Esophagus squamous epithelium (tissue), 5 donors: ENCODE data around the gene ERGIC2. TPM values are rescaled to one million over a fixed set of nuclear protein-coding genes. Genes with fewer than 3 reads are reported as not detected.
A peak's percentile ranks its signal among the peaks of the same experiment; 100 is the strongest.

Experiments
- DNase-seq: peaks from one replicate; lab custom pipeline; 2025; lab: John Stamatoyannopoulos, UW
- H3K27ac ChIP-seq, 4 donors: fragments of 200-600 bp; sonication (generic); one replicate each; pipeline ENCODE4 v1.5.1; 2016 to 2019; ENCODE audit warnings: mild to moderate bottlenecking in 1 of 4
- H3K27me3 ChIP-seq, 4 donors: fragments of 200-600 bp; sonication (generic); 1 replicate in 3 of 4; 2 replicates in 1 of 4; pipeline versions ENCODE4 v1.5.1 to v1.6.0; 2017 to 2021; ENCODE audit warnings: antibody characterized with exemption in 1 of 4
- H3K36me3 ChIP-seq, 3 donors: fragments of 200-600 bp; sonication (generic); one replicate each; pipeline ENCODE4 v1.5.1; 2016 to 2019
- H3K4me1 ChIP-seq, 3 donors: fragments of 200-600 bp; sonication (generic); one replicate each; pipeline ENCODE4 v1.5.1; 2017 to 2019
- H3K4me3 ChIP-seq, 4 donors: fragments of 200-600 bp; sonication (generic); 1 replicate in 3 of 4; 2 replicates in 1 of 4; pipeline ENCODE4 v1.5.1; 2016 to 2019; ENCODE audit warnings: mild to moderate bottlenecking in 2 of 4, moderate library complexity in 1 of 4
- H3K9me3 ChIP-seq, 3 donors: fragments of 200-600 bp; sonication (generic); one replicate each; pipeline ENCODE4 v1.5.1; 2016 to 2019
- POLR2A ChIP-seq, 4 donors: fragments of 450-650 bp; IDR thresholded peaks; one replicate each; pipeline ENCODE4 v1.6.1; 2017; ENCODE audit warnings: antibody characterized with exemption in 4 of 4, mild to moderate bottlenecking in 4 of 4, moderate library complexity in 3 of 4
- WGBS, 2 donors: methylation state at CpG; one replicate each; pipeline ENCODE4 v1.1.5; 2018; 5-methylcytosine and 5-hydroxymethylcytosine counted together
- intact Hi-C: fragments of 100-400 bp; cut with DNase I; formaldehyde crosslinking; loops from one replicate; pipeline ENCODE4 v1.15.0; 2022
- total RNA-seq, 4 donors: library from RNA; depleted of rRNA; stranded (reverse); fragments of >200 nt; gene quantifications; one replicate each; pipeline ENCODE4 v1.1.0, GENCODE V29; 2016
- TF ChIP-seq, protein P1 (sequence below), 6 experiments: fragments of 450-650 bp in 4 of 6; fragments of 200-600 bp in 2 of 6; sonication (generic) in 2 of 6; IDR thresholded peaks; one replicate each; pipeline ENCODE4 v1.5.1; 2016 to 2019; ENCODE audit warnings: antibody characterized with exemption in 6 of 6, mild to moderate bottlenecking in 4 of 6, moderate library complexity in 4 of 6
- donor health status: DM: yes; HTN: yes; CAD: no.

Gene ERGIC2
- 10 to 100 TPM; 48.0 to 99.0 (median 64.5) TPM for total RNA-seq

GRCh38 chr12:29380536-29381523, at the start of gene ERGIC2:
Gene ERGIC2, minus strand, starts transcription at chr12:29381172. Its CDS starts 9,539 bp downstream, at chr12:29371633.
- Histone ChIP-seq H3K36me3 (no peaks in the 10 kb centered on the region), H3K27me3 (no peaks in the 10 kb centered on the region), H3K27ac (peak within 1 kb of the TSS; percentile 95 to 97 (median 96)), H3K4me1 (peaks cover 0 to 35% (median 7%) of the 10 kb centered on the region in 3 donors), H3K9me3 (no peaks in the 10 kb centered on the region), H3K4me3 (peak within 1 kb of the TSS; percentile 80 to 98 (median 94))
- DNase-seq = peak; percentile 79
- intact Hi-C loops = no loop called here
- peak in 3 of 4 donors; percentile 50 to 74 (median 53) for TF ChIP-seq POLR2A (IDR thresholded peaks at IDR 0.05)
- TF ChIP-seq, protein P1, sequence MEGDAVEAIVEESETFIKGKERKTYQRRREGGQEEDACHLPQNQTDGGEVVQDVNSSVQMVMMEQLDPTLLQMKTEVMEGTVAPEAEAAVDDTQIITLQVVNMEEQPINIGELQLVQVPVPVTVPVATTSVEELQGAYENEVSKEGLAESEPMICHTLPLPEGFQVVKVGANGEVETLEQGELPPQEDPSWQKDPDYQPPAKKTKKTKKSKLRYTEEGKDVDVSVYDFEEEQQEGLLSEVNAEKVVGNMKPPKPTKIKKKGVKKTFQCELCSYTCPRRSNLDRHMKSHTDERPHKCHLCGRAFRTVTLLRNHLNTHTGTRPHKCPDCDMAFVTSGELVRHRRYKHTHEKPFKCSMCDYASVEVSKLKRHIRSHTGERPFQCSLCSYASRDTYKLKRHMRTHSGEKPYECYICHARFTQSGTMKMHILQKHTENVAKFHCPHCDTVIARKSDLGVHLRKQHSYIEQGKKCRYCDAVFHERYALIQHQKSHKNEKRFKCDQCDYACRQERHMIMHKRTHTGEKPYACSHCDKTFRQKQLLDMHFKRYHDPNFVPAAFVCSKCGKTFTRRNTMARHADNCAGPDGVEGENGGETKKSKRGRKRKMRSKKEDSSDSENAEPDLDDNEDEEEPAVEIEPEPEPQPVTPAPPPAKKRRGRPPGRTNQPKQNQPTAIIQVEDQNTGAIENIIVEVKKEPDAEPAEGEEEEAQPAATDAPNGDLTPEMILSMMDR (IDR thresholded peaks at IDR 0.05) = no peak
- 0 to 1% methylated on average over 25 to 30 of the region's 55 CpGs for WGBS, 2 donors

DNA sequence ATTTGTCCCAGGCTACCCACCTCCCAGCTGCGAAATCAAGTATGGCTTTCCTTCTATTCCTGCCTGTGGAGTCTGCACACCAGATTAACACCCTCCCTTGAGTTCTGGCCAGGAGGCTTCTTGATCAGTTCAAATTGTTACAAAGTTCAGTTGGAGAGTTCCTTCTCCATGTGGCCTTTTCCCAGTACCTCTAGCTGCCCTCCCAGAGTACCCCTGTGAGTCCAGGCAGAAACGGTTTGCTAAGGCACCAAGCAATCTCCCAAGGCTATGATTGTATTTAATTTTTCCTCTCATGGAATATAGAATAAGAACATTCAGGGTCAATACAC, 49.7 kb upstream of the ERGIC2 start:
- no peak for DNase-seq
- Histone ChIP-seq H3K27ac (peak overlapping the region in 1 of 4 donors; percentile 7), H3K4me1 (peaks cover 0 to 4% (median 0%) of the 10 kb centered on the region in 3 donors), H3K27me3 (no peaks in the 10 kb centered on the region), H3K4me3 (no peak overlapping the region), H3K36me3 (no peaks in the 10 kb centered on the region), H3K9me3 (no peaks in the 10 kb centered on the region)
- 83 to 92% methylated on average over 2 of the region's 2 CpGs for WGBS, 2 donors
- no peak for TF ChIP-seq POLR2A (IDR thresholded peaks at IDR 0.05)
- TF ChIP-seq, protein P1 (IDR thresholded peaks at IDR 0.05) = no peak
- intact Hi-C loops = no loop called here

DNA sequence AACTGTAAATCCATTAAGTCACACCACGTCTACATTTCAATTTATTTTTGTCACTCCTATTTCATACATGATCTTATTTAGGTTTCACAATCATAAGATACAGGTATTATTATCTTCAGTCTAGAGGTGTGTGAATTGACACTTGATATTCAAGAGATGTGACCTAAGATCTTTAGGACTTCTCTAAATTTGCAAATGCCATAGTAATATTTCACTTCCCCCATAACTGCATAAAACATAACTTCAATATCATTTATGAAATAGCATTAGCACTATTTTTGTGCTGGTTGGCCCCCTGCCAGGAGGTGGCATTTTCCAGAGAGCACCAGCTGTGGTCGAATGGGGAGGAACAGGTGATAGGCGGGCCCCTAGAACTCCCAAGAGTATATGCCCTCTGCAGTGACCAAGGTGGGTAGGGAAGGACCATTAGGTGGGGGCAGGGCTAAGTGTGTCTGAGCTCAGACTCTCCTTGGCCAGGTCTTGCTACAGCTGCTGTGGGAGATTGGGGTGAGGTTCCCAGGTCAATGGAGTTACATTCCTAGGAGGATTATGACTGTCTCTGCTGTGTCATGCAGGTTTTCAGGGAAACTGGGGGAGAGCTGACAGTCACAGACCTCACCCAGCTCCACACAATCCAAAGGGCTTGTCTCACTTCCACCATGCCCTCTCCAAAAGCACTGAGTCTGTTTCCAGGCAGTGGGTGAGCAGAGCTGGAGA, 49.2 kb upstream of the ERGIC2 start:
- Histone ChIP-seq H3K36me3 (no peaks in the 10 kb centered on the region), H3K27me3 (no peaks in the 10 kb centered on the region), H3K9me3 (no peaks in the 10 kb centered on the region), H3K4me3 (no peak overlapping the region), H3K27ac (peak overlapping the region in 1 of 4 donors; percentile 7), H3K4me1 (peaks cover 0 to 4% (median 0%) of the 10 kb centered on the region in 3 donors)
- WGBS, 2 donors = 61 to 76% methylated on average over 3 of the region's 3 CpGs
- intact Hi-C loops = no loop called here
- no peak for DNase-seq
- no peak for TF ChIP-seq POLR2A (IDR thresholded peaks at IDR 0.05)
- TF ChIP-seq, protein P1 (IDR thresholded peaks at IDR 0.05) = no peak

GRCh38 chr12:29428633-29429032, 47.7 kb upstream of the ERGIC2 start:
- intact Hi-C loops = no loop called here
- Histone ChIP-seq H3K4me3 (no peak overlapping the region), H3K27me3 (no peaks in the 10 kb centered on the region), H3K9me3 (no peaks in the 10 kb centered on the region), H3K36me3 (no peaks in the 10 kb centered on the region), H3K4me1 (peaks cover 0 to 4% (median 0%) of the 10 kb centered on the region in 3 donors), H3K27ac (no peak overlapping the region)
- TF ChIP-seq, protein P1 (IDR thresholded peaks at IDR 0.05) = no peak
- no peak for TF ChIP-seq POLR2A (IDR thresholded peaks at IDR 0.05)
- no peak for DNase-seq
